Testis (tissue), 2 donors: ENCODE results near the gene SLC2A6.

Source experiments
- POLR2A ChIP-seq: fragments of 450-650 bp; IDR thresholded peaks from one replicate; pipeline ENCODE4 v1.6.1; 2017; ENCODE audit warnings: antibody characterized with exemption, mild to moderate bottlenecking, moderate library complexity
- TF ChIP-seq, protein P1 (sequence below), 3 experiments: fragments of 450-650 bp in 2 of 3; fragments of 200-600 bp in 1 of 3; sonication (generic) in 1 of 3; IDR thresholded peaks; one replicate each; pipeline ENCODE4 v1.5.1; 2016 to 2019; ENCODE audit warnings: antibody characterized with exemption in 3 of 3, mild to moderate bottlenecking in 2 of 3, moderate library complexity in 1 of 3

- no peak for TF ChIP-seq POLR2A
- TF ChIP-seq, protein P1, sequence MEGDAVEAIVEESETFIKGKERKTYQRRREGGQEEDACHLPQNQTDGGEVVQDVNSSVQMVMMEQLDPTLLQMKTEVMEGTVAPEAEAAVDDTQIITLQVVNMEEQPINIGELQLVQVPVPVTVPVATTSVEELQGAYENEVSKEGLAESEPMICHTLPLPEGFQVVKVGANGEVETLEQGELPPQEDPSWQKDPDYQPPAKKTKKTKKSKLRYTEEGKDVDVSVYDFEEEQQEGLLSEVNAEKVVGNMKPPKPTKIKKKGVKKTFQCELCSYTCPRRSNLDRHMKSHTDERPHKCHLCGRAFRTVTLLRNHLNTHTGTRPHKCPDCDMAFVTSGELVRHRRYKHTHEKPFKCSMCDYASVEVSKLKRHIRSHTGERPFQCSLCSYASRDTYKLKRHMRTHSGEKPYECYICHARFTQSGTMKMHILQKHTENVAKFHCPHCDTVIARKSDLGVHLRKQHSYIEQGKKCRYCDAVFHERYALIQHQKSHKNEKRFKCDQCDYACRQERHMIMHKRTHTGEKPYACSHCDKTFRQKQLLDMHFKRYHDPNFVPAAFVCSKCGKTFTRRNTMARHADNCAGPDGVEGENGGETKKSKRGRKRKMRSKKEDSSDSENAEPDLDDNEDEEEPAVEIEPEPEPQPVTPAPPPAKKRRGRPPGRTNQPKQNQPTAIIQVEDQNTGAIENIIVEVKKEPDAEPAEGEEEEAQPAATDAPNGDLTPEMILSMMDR (IDR thresholded peaks at IDR 0.05) = no peak
Observed at GRCh38 chr9:133526721-133527321, 47.9 kb upstream of the SLC2A6 start.
